GM18873 (cell line): Measurements from ENCODE around the gene LRP1B.
"Not testable (repeated sequence)": the region's sequence is repeated elsewhere in the genome, so short reads cannot be mapped to it uniquely, and the experiment has no call there.

Source experiments
- ATAC-seq: cut with Tn5 transposase; IDR thresholded peaks from one replicate; pipeline ENCODE4 v1.9.1; 2021; ENCODE audit warnings: mild to moderate bottlenecking, moderate library complexity, moderate number of reproducible peaks; ENCODE audit not compliant: unreplicated experiment, low FRiP score

The LRP1B gene

DNA sequence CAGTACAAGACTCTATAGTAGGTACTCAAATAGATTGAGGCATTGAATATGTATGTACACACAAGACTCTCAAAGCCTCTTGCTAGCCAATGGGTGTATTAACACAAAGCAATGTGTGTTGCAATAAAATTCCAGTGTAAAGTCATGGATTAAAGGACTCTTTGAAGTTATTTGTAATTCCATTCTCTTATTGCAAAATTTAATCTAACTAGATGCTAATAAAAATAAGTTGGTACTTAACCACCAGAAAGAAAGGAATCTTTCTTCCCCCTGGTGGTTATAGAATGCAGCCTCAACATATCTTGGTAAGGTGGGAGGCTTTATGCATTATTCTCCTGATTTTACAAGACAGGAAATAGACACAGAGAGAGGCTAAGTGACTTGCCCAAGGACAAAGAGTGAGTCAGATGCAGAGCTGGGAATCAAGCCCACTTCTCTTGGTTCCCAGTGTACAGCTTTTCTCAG is 18.0 kb downstream of the LRP1B start:
- ATAC-seq: no peak

DNA sequence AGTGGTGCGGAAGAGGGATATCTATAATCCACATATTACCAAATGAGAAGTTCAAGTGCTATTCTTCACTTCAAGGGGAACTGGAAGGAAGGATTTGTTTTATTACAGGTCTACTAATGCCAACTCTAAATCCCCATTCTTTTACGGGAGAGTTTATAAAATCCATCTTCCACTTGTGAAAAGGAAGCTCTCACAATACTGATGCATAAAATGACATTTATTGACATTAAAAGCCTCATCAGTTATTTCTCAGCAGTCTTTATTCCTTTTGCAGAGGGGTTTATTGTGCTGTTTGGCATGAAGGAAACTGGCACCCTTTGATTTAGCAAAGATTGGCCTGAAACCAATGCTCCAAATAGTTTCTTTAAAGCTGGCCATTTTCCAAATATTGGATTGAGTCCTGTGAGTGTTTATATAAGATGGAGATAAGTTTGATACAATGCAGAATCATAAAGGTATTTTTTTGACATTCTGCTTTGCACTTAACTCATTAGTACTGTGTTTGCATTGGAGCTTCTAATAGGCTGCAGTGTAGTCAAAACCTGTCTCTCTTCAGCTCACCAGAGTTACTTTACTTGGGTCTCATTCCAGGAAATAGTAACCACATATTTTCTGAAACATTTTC is 26.6 kb downstream of the LRP1B start:
- ATAC-seq: no peak

DNA sequence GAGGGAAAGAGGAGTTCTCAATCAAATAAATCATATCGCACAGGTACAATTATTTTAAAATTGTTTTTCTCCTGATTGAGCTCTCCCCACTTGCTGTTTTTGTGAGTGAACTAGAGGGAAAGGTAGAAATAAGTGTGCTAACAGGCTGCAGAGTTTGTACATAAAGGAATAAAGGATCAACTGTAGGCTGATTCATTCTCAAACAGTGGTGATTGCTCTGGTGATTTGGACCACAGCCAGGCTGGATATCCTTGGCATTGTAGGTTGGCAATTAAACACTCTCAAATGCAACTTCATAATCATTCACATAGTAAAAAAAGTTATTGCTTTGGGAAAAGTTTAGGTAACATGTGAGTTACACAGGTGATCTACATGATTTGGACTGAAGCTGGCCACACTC is 29.8 kb downstream of the LRP1B start:
- no peak for ATAC-seq

DNA sequence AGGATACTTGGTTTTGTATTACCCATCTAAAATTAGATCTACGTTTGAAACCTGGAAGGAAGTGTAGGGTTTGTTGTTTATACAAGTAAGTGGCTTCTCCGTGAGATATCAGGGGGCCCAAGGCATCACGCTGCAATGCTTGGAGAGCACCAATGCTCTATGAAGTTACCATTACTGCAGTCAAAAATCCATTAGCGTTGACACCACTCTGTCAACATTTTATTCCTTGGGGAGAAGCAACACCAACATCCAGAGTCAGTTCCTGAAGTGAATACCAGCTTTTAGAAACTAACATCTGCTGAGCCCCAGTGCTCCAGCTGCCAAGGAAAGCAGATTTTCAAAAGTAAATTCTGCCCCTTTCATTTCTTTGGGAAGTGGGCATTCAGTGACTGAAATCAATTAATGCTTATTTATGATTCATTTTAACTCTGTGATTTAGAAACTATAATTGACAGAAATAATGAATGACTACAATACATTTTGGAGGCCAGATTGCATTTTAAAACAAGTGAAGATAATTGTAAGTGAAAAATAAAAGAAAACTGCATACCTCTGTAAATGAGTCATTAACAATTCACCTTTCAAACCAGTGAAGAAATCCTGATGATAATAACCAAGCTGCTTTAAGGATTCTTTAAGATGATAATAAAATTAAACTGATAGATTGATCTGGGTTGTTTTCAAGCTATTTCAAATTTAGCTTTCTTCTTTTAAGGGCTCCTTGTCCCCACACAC is 30.5 kb downstream of the LRP1B start:
- no peak for ATAC-seq

DNA sequence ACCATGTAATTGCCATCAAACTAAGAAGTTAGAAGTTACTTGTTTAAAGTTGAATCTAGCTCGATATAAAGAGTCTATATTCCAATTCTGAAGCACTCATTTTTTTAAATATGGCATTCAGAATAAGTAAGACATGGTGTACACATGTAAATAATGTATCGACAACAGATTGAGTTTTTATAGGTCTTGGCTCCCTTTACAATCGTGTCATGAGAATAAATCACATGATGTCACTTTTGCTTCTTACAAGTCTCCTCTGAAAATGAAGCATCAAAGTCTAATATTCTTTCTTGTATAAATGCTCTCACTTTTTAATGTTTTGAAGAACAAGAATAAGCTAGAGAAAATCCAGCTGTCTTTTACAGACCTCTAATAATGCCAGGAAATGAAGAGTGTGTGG is 33.1 kb downstream of the LRP1B start:
- no peak for ATAC-seq

DNA sequence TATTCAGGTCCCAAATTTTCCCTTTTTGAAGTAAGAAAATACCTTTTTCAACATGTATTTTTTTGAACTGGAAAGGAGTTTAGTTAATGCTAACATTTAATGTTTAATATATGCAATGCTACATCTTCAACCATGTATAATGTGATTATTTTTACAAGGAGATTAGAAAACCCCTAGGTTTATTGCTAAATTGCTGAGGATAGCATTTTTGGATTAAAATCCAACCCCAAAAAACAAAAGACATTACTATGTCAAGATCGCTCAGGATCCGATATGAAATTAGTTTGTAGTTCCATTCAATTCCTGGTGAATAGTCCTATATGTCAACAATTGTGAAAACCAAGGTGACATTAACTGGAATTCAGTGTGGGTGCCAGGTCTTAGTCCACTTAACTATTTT is 35.2 kb downstream of the LRP1B start:
- no peak for ATAC-seq

DNA sequence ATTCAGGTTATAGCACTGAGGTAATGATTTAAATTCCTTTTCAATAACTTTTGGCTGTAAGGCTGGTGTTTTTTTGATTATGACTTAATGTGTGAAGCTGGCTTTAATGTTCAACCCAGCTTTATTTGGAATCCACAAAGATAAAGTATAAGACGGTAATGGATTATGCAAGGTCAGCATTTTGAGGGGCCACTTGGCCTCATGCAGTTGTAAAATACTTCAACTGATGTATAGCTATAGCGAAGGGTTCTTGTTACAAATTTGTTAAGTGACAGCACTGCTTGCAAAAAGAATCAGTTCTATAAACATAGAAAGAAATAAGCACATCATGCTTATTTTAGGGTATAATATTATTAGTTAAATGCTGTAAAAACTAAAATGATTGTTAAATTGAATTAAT is 36.6 kb downstream of the LRP1B start:
- no peak for ATAC-seq

DNA sequence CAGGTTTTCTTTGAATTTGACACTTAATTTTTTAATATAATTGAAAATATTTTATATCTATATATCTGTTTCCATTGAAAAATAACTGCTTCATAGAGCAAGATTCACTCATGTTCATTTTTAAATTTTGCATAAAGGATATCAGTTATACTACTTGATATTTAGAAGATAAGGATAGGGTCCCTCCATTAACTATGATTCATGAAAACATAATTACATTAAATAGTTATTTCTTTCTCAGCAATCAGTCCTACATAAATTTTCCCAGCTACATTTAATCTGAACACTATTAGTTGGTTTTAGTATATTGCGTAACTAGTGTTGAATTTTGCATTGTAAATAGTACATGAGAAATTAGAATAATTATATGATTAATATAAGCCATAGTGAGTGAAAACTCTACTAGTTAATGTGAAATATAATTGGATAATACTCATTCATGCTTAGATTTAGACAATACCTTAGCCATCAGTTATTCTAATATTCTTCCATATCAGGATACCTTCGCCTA is 42.7 kb downstream of the LRP1B start:
- ATAC-seq: no peak

DNA sequence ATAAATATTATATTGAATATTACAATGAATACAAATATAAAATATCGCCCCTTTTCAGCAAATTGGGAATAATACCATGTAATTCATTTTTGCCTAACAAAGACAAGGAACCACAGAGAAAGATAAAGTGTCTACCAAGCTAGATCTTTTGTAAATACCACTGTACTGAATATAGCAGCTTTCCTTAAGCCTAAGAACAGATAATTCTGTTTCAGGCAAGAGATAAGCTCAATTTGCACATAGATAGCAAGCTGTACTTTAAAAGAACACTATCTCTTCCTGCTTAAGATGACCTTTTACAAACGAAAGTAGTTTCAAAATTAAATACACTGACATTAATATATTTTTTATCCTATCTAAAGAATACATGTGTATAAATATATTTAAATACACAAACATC is 43.2 kb downstream of the LRP1B start:
- ATAC-seq: not testable (repeated sequence)

DNA sequence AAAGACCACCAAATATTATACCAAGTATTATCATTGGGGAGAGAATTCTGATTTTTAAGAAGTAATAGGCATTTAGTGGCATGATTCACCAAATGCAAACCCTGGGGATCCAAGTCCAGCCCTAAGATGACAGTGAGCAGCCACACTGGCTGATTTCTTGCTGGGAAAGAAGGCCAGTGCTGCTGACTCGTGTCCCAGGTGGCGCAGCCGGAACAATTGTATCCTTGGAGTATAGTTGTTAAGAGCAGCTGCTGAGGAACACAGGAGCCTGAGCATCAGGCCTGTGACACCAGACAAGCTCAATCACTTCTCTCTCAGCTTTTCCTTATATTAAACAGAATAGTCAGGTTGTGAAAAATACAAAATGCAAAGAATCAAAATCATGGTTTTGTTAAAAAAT is 48.4 kb downstream of the LRP1B start:
- no peak for ATAC-seq

DNA sequence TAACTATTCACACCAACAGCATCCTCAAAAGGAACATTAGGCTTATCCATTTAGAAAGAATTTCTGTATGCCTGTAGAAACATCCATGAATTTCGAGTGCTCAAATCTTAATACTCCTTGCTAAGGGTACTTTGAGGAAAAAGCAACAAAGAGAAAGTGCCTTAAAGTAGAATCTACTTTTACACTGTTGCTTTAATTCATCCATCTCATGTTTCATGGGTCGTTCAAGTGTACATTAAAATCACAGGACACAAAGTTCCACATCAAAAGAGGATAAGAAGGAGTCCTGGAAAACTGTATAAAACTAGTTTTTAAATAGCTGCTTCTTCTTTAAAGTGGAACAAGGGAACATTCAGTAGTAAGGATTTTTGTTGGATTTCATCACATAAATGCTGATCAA is 54.5 kb downstream of the LRP1B start:
- ATAC-seq: no peak

DNA sequence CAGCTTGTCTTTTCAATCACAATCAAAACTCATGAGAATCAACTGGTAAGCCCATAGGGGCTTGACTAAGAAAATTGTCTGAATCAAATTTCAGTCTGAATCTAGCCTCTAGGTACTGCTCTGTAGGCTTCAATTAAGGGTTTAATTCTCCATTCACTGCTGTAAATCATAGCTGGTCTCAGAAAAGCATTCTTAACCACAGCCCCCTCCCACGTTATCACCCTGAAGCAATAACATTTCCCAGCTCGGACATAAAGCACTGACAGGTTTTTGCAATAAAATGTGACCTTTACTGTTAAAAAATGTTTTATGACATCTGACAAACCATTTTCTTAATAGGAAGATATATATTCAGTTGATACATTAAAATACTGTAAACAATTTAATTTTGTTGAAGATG is 55.0 kb downstream of the LRP1B start:
- ATAC-seq: no peak

DNA sequence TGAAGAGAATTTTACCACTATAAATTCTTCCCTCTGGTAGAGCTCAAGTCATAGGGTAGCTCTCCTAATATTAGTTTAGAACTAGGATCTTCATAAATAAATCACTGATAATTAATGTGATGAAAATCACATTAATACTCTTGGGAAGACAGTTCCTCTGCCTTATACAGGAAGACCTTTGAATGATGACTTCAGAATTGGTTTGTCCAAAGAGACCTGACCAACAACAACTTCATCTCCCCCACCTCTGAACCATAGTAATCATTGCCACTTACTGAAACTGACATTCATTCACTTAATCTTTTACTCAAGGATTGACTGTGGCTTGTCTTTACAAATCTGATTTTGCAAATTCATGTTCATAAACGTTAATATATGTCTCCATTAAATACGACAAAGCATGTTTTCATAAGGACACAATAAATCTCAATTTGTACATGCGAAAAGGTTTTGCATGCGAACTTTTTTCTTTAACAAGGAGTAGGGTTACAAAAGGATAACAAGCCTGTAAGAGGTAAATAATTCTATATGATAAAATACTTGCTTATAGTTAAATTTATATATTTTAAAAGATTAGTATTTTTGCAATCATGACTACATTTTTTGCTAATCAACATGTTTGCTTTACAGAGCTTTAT is 61.4 kb downstream of the LRP1B start:
- ATAC-seq: no peak

DNA sequence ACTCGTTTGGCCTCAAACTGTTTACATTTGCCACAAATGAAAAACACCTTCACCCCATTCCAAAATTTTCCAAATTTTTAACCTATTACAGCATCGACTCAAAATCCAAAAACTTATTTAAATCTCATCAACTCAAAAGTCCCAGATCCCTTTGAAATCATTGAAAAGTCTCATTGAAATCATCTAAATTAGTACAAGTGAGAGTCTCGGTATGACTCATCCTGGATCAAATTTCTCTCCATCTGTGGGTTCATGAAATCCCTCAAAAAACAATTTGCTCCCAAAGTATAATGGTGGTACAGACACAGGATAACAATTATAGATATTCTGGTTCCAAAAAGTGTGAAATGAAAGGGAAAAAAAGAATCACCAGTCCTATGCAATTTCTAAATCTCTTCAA is 65.1 kb downstream of the LRP1B start:
- no peak for ATAC-seq

DNA sequence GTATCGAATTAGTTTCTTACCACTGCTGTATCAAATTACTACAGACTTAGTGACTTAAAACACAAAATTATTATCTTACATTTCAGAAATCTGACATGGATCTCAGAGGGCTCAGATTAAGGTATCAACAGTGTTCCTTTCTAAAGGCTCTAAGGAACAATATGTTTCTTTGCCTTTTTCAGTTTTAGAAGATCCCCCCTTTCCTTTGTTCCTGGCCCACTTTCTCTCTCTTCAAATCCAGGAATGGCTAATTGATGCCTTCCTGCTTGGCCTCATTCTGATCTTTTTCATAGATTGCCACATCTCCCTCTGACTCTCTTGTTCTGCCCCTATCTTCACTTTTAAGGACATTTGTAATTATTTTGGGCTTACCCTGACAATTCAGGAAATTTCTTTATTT is 65.7 kb downstream of the LRP1B start:
- ATAC-seq: no peak

DNA sequence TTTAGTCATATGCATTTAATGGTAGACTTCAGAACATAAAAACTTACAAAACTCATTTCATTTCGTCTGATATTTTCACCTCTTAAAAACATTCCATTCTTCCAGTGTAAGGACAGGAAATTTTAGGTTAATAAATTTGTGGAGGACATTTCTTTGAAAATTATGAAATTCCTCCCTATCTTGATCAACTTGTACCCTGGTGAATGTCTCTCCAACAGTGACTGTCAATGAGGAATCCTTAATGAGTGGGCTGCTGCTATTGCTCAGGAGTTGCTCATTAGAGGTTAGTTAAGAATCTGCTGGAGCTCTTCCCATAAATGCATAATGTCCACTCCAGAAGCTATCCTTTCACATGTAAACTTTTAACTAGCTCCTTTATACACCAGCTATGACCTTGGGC is 69.1 kb downstream of the LRP1B start:
- no peak for ATAC-seq

DNA sequence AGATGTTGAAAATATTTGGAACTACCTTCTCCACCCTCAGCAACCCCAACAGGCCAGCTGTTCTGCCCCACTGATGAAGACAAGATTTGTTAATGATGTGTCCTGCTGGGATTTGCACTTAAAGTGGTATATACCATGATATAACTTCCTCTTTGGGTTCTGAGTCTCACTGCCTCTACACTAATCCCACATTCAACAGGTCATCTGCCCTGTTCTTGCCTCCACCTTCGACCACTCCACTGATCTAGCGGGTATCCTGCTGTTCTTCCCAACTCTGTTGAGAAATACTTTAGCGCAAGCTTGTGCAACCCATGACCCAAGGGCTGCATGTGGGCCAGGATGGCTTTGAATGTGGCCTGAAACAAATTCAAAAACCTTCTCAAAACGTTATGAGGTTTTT is 72.7 kb downstream of the LRP1B start:
- ATAC-seq: no peak

DNA sequence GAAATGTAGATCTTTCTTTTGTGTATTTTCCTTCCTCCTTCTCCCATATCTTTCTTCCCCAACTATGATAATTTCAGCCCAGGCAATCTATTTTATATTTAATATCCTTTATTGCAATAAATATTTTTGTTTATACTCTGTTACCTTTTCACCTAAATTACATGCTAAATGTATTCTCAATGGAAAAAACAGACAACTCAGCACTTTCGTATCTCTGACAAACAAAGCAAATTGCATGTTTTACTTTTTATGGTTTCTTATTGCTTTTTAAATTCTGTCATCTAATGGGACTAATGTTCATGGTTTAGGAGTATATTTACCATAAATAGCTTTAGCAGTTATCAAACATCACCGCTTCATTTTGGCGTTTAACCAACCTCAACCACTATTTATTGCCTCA is 74.0 kb downstream of the LRP1B start:
- no peak for ATAC-seq

DNA sequence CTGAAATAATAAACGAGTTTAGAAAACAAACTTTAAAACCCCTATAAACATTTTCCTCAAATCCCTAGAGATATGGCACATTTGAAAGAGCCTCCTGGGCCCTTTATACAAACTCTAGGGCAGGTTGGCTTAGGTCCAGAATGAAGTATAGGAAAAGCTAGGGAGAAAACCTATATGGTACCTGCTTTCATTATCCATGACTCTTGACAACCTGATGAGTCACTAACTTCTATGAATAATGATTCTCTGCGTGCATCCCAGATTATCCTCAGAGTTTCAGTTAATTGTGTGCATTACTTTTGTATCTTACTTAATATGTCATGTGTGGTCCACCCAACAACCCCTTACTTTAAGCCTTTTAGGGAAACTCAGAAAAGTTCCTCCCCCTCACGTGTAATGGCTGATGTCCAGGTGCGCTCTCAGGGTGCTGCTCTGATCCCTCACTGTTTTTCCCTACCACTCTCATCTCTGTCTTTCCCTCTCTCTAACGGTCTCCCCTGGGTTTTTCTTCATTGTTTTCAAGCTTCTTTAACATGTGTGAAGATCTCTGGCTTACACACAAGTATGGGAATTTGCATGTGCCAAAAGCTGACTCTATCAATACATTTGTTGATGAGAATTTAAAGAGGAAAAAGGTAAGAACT is 78.5 kb downstream of the LRP1B start:
- ATAC-seq: no peak

DNA sequence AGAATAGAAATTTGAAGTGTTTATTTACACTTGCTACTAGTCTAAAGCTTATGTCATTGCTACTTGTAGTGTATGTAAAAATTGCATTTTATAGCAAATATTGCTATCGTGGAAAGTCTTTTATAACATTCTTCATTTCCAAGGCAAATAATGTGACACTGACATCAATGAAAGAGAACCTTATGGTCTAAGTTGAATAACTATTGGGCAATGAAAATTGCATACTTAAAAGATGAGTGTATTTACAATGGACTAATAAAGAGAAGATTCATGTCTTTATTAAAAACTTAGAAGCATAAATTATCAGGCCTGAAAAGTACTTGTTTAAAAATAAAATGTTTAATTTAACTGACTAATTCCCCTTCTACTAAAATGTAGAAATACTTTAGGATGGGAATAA is 82.2 kb downstream of the LRP1B start:
- no peak for ATAC-seq

DNA sequence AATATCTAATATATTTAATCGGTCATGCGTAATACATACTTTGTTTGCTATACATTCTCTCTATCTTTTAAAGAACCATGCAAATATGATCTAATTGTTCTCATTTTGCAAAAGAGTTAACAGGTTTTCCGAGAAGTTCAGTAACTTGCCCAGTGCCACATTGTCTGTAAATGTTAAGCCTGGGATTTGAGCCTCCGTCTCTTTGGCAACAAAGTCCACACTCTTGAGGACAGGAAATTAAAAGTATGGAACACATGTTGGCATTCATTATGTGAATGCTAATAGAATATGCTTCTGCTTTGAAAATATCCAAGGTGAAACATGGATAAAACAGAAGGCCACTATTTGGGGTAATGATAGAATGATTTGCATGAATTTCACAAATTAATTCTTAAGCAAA is 85.2 kb downstream of the LRP1B start:
- ATAC-seq: no peak
